ENCODE measurements around the gene ZFYVE16. TPM values are rescaled to one million over a fixed set of nuclear protein-coding genes. Genes with fewer than 3 reads are reported as not detected.

ZFYVE16 gene
- total and polyA plus RNA-seq, 4 donors: 6.0 to 26.3 (median 11.6) TPM

DNA sequence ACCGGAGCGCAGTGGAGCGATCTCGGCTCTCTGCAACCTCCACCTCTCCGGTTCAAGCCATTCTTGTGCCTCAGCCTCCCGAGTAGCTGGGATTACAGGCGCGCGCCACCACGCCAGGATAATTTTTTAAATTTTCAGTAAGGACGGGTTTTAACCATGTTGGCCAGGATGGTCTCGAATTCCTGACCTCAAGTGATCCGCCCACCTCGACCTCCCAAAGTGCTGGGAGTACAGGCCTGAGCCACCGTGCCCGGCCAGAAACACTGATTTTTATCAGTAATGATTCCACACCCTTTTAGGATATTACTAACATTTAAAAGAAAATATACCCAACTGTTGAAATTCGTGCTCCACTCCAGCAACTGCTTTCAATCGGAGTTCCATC, 79.6 kb downstream of the ZFYVE16 start:
- Histone ChIP-seq H3K4me1 (ENCODE audit: control insufficient read depth in 4 of 4, insufficient read depth in 4 of 4, low read length in 3 of 4) (peaks cover 0 to 10% (median 1%) of the 10 kb centered on the region in 4 donors), H3K36me3 (ENCODE audit: control insufficient read depth in 4 of 4, insufficient read depth in 3 of 4, low read depth in 1 of 4, low read length in 3 of 4) (peaks cover 0 to 5% (median 0%) of the 10 kb centered on the region in 4 donors), H3K4me3 (ENCODE audit: low read depth in 1 of 3, low read length in 3 of 3) (peak overlapping the region; percentile 51 to 94 (median 84)), H3K27ac (ENCODE audit: low read depth in 1 of 2, low read length in 2 of 2) (peak overlapping the region; percentile 40 to 86), H3K27me3 (ENCODE audit: control insufficient read depth in 4 of 4, insufficient read depth in 4 of 4, low read length in 3 of 4) (no peaks in the 10 kb centered on the region), H3K9me3 (ENCODE audit: control insufficient read depth in 4 of 4, low read length in 3 of 4) (no peaks in the 10 kb centered on the region), H3K9ac (ENCODE audit: low read depth in 1 of 2, low read length in 2 of 2) (peak overlapping the region; percentile 60 to 77)
- DNase-seq (ENCODE audit: low spot score): no peak
- 60% methylated on average over 18 of the region's 18 CpGs for whole genome bisulfite sequencing
- TF ChIP-seq RAD21 (IDR thresholded peaks at IDR 0.05) (no peak), EGR1 (IDR thresholded peaks at IDR 0.05; ENCODE audit: low read depth in 2 of 2) (no peak), FOXA2 (IDR thresholded peaks at IDR 0.05) (no peak), GABPA (IDR thresholded peaks at IDR 0.05 in 1 of 2, conservative IDR thresholded peaks at IDR 0.05 in 1 of 2) (no peak), RXRA (IDR thresholded peaks at IDR 0.05) (no peak), YY1 (IDR thresholded peaks at IDR 0.05) (no peak), FOXA1 (IDR thresholded peaks at IDR 0.05) (no peak), HNF4A (conservative IDR thresholded peaks at IDR 0.05) (no peak), TAF1 (conservative IDR thresholded peaks at IDR 0.05) (no peak), HNF4G (IDR thresholded peaks at IDR 0.05) (no peak), NR2F2 (IDR thresholded peaks at IDR 0.05) (no peak)
- TF ChIP-seq, protein P1, sequence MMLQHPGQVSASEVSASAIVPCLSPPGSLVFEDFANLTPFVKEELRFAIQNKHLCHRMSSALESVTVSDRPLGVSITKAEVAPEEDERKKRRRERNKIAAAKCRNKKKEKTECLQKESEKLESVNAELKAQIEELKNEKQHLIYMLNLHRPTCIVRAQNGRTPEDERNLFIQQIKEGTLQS (IDR thresholded peaks at IDR 0.05): no peak
- TF ChIP-seq, protein P2, sequence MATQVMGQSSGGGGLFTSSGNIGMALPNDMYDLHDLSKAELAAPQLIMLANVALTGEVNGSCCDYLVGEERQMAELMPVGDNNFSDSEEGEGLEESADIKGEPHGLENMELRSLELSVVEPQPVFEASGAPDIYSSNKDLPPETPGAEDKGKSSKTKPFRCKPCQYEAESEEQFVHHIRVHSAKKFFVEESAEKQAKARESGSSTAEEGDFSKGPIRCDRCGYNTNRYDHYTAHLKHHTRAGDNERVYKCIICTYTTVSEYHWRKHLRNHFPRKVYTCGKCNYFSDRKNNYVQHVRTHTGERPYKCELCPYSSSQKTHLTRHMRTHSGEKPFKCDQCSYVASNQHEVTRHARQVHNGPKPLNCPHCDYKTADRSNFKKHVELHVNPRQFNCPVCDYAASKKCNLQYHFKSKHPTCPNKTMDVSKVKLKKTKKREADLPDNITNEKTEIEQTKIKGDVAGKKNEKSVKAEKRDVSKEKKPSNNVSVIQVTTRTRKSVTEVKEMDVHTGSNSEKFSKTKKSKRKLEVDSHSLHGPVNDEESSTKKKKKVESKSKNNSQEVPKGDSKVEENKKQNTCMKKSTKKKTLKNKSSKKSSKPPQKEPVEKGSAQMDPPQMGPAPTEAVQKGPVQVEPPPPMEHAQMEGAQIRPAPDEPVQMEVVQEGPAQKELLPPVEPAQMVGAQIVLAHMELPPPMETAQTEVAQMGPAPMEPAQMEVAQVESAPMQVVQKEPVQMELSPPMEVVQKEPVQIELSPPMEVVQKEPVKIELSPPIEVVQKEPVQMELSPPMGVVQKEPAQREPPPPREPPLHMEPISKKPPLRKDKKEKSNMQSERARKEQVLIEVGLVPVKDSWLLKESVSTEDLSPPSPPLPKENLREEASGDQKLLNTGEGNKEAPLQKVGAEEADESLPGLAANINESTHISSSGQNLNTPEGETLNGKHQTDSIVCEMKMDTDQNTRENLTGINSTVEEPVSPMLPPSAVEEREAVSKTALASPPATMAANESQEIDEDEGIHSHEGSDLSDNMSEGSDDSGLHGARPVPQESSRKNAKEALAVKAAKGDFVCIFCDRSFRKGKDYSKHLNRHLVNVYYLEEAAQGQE (IDR thresholded peaks at IDR 0.05): no peak
- TF ChIP-seq, protein P3, sequence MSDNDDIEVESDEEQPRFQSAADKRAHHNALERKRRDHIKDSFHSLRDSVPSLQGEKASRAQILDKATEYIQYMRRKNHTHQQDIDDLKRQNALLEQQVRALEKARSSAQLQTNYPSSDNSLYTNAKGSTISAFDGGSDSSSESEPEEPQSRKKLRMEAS (IDR thresholded peaks at IDR 0.05): no peak

DNA sequence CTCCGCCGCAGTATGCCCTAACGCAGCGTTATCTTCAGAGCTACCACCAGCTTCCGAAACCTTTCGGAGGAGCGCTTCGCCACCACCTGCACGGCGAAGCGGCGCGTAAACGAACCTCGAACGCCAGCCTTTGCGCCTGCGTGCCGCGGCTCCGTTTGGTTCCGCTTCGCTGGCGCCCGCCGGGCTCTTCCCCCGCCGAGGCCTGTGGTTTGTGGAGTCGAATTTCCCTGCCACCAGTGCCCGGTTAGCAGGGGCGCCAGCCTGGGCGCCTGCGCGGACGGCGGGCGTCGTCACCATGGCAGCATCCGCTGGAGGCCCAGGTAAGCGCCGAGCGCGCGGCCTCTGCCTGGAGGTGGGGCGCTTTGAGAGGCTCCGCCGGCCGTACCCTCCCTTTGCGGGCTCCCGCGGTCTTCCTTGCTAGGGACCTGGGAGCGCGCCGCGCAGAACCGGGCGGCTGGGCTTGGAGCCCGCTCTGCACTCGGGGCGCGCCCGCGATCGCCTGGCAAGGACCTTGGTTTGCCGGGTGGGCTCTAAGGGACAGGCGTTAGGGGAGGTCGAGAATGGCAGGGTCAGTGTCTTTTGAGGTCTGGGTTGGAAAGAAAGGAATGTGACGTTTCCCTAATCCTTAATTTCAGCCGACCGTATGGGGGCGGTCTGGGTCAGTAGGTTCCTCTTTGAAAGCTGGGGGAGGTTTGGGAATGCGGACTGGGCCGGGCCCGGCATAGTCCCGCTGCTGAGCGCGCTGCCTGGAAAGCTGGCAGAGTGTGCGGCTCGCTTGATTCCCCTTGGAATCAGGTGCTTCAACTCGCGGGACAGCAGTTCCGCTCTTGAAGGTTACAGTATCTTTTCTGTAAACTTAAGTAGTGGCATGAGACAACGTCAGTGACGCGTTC, 80.2 kb downstream of the ZFYVE16 start, which contains the start of gene FAM151B:
Gene FAM151B, plus strand, starts transcription at position 272 of the 893 bp plus-strand sequence. Its CDS starts 24 bp downstream, at position 296.
- under 1% methylated on average over 85 of the region's 85 CpGs for WGBS
- Histone ChIP-seq H3K4me3 (ENCODE audit: low read depth in 1 of 3, low read length in 3 of 3) (peak within 1 kb of the TSS; percentile 51 to 94 (median 84)), H3K27ac (ENCODE audit: low read depth in 1 of 2, low read length in 2 of 2) (peak within 1 kb of the TSS; percentile 40 to 86)
- TF ChIP-seq SP1 (IDR thresholded peaks at IDR 0.05): peak; percentile 43
- peak; percentile 66 for TF ChIP-seq YY1 (IDR thresholded peaks at IDR 0.05)
- TF ChIP-seq, protein P3 (IDR thresholded peaks at IDR 0.05): peak; percentile 50
- TF ChIP-seq HNF4A (conservative IDR thresholded peaks at IDR 0.05): peak in 1 of 2 donors; percentile 41
- peak in 1 of 2 donors; percentile 19 for TF ChIP-seq EGR1 (IDR thresholded peaks at IDR 0.05; ENCODE audit: low read depth in 2 of 2)
- TF ChIP-seq TAF1 (conservative IDR thresholded peaks at IDR 0.05): peak; percentile 28
- TF ChIP-seq, protein P4, sequence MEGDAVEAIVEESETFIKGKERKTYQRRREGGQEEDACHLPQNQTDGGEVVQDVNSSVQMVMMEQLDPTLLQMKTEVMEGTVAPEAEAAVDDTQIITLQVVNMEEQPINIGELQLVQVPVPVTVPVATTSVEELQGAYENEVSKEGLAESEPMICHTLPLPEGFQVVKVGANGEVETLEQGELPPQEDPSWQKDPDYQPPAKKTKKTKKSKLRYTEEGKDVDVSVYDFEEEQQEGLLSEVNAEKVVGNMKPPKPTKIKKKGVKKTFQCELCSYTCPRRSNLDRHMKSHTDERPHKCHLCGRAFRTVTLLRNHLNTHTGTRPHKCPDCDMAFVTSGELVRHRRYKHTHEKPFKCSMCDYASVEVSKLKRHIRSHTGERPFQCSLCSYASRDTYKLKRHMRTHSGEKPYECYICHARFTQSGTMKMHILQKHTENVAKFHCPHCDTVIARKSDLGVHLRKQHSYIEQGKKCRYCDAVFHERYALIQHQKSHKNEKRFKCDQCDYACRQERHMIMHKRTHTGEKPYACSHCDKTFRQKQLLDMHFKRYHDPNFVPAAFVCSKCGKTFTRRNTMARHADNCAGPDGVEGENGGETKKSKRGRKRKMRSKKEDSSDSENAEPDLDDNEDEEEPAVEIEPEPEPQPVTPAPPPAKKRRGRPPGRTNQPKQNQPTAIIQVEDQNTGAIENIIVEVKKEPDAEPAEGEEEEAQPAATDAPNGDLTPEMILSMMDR (IDR thresholded peaks at IDR 0.05; ENCODE audit: low read depth, low read length, missing input control): peak; percentile 11
- TF ChIP-seq, protein P5, sequence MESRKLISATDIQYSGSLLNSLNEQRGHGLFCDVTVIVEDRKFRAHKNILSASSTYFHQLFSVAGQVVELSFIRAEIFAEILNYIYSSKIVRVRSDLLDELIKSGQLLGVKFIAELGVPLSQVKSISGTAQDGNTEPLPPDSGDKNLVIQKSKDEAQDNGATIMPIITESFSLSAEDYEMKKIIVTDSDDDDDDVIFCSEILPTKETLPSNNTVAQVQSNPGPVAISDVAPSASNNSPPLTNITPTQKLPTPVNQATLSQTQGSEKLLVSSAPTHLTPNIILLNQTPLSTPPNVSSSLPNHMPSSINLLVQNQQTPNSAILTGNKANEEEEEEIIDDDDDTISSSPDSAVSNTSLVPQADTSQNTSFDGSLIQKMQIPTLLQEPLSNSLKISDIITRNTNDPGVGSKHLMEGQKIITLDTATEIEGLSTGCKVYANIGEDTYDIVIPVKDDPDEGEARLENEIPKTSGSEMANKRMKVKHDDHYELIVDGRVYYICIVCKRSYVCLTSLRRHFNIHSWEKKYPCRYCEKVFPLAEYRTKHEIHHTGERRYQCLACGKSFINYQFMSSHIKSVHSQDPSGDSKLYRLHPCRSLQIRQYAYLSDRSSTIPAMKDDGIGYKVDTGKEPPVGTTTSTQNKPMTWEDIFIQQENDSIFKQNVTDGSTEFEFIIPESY (IDR thresholded peaks at IDR 0.05): no peak
- no peak for TF ChIP-seq HNF4G (IDR thresholded peaks at IDR 0.05)
- TF ChIP-seq NR2F2 (IDR thresholded peaks at IDR 0.05): peak; percentile 14
- peak; percentile 34 for TF ChIP-seq FOXA1 (IDR thresholded peaks at IDR 0.05)
- no peak for TF ChIP-seq JUND (IDR thresholded peaks at IDR 0.05)
- TF ChIP-seq FOXA2 (IDR thresholded peaks at IDR 0.05): no peak
- TF ChIP-seq, protein P1 (IDR thresholded peaks at IDR 0.05): no peak
- peak in 1 of 2 donors; percentile 40 for TF ChIP-seq RXRA (IDR thresholded peaks at IDR 0.05)

More for the DNA sequence above, 80.2 kb downstream of the ZFYVE16 start, which contains the start of gene FAM151B:
- peak within 1 kb of the TSS; percentile 60 to 77 for H3K9ac ChIP-seq (ENCODE audit: low read depth in 1 of 2, low read length in 2 of 2)
- peaks cover 0 to 10% (median 1%) of the 10 kb centered on the region in 4 donors for H3K4me1 ChIP-seq (ENCODE audit: control insufficient read depth in 4 of 4, insufficient read depth in 4 of 4, low read length in 3 of 4)
- peaks cover 0 to 5% (median under 1%) of the 10 kb centered on the region in 4 donors for H3K36me3 ChIP-seq (ENCODE audit: control insufficient read depth in 4 of 4, insufficient read depth in 3 of 4, low read depth in 1 of 4, low read length in 3 of 4)
- no peaks in the 10 kb centered on the region for H3K9me3 ChIP-seq (ENCODE audit: control insufficient read depth in 4 of 4, low read length in 3 of 4)
- peak; percentile 75 for DNase-seq (ENCODE audit: low spot score)
- H3K27me3 ChIP-seq (ENCODE audit: control insufficient read depth in 4 of 4, insufficient read depth in 4 of 4, low read length in 3 of 4): no peaks in the 10 kb centered on the region

All from liver (tissue), 9 donors.